GM12872 (cell line): Measurements from ENCODE around the gene ORC3.

Source experiments
- CTCF ChIP-seq: IDR thresholded peaks from 3 replicates; pipeline ENCODE4 v1.5.1; 2011; ENCODE audit warnings: low read depth, mild to moderate bottlenecking, low read length, moderate library complexity; ENCODE audit not compliant: insufficient read depth

ORC3 gene

GRCh38 chr6:87670707-87671106 is 80.8 kb downstream of the ORC3 start:
- TF ChIP-seq CTCF = no peak

GRCh38 chr6:87671555-87672029 is 81.7 kb downstream of the ORC3 start:
- no peak for TF ChIP-seq CTCF

- no peak for TF ChIP-seq CTCF
Observed at GRCh38 chr6:87672641-87673040, 82.7 kb downstream of the ORC3 start.

DNA sequence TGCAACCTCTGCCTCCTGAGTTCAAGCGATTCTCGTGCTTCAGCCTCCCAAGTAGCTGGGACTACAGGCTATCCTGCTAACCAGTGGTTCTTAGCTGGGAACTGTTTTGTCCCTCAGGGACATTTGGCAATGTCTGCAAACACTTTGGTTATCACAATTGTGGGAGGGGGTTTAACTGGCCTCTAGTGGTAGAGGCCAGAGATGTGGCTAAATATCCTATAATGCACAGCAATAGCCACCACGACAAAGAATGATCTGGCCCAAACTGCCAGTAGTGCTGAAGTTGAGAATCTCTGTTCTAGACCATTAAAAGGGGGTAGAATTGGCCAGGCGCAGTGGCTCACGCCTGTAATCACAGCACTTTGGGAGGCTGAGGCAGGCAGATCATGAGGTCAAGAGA is 83.3 kb downstream of the ORC3 start:
- TF ChIP-seq CTCF = no peak

DNA sequence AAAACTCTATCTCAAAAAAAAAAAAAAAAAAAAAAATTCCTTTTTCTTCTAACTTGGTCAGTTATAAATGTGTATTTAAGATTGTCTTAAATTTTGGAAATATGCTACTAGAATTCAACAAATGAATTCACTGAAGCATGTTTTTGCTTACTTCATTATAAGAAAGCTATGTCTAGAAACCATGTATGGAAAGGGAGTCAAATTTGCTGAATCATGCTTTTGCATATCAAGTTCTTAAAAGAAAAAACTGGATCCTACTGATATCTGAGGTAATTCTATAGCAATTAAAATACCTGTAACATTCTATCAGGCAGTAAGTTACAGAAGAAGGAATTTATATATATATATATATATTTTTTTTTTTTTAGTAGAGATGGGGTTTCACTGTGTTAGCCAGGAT is 84.4 kb downstream of the ORC3 start:
- no peak for TF ChIP-seq CTCF

DNA sequence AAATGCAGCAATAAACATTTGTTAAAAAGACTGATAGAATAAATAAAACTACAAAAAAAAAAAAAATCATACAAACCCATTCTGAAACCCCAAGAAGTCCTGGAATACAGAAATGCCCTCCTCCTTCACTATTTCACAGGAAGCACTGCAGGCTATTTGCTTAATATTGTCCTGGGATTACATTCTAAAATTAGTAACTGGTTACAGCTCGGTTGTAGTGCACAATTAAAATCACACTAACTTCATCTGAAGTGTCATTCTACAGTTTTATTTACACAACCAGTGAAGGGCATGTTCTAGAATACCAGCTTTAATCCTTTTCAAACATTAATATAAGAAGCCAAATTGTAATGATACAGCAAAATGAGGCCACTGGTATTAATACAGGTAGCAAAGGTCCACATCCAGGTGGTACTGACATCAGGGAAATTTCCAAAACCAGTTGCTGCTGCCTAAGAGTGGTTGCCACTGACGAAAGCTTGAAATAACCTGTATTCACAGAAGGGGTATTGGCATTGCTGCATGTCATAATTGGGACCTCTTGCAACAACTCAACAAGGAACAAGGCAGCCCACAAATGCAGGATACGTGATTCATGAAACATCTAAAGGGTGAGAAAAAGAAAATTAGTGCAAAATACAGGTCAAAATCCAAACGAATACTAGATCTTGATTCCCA is 85.2 kb downstream of the ORC3 start:
- no peak for TF ChIP-seq CTCF

GRCh38 chr6:87682310-87682709 is 92.4 kb downstream of the ORC3 start:
- TF ChIP-seq CTCF = no peak
